Central memory CD8-positive, alpha-beta T cell (primary cell): ENCODE data around the gene CNEP1R1.

Experiments
- ATAC-seq: fragments of 150-1000 bp; cut with Tn5 transposase; replicated peaks from 2 replicates; pipeline ENCODE4 v1.10.0; 2022; ENCODE audit warnings: mild to moderate bottlenecking, moderate FRiP score, moderate number of reproducible peaks; ENCODE audit not compliant: poor library complexity, severe bottlenecking; ENCODE audit errors: extremely low read depth
- DNase-seq, 2 donors: peaks; one replicate each; pipeline ENCODE4 v3.0.0; 2021; ENCODE audit warnings: low spot score in 2 of 2
- H3K27ac Mint-ChIP-seq: one replicate; pipeline ENCODE4 v1.8.0; 2022; ENCODE audit warnings: low read depth, mild to moderate bottlenecking, moderate library complexity, mixed read lengths
- H3K27me3 Mint-ChIP-seq: one replicate; pipeline ENCODE4 v1.8.0; 2022; ENCODE audit warnings: mixed read lengths
- H3K36me3 Mint-ChIP-seq: one replicate; pipeline ENCODE4 v1.8.0; 2022; ENCODE audit warnings: mild to moderate bottlenecking, moderate library complexity, mixed read lengths; ENCODE audit not compliant: insufficient read depth
- H3K4me1 Mint-ChIP-seq: one replicate; pipeline ENCODE4 v1.8.0; 2022; ENCODE audit warnings: mixed read lengths
- H3K4me3 Mint-ChIP-seq: one replicate; pipeline ENCODE4 v1.8.0; 2022; ENCODE audit warnings: mild to moderate bottlenecking, moderate library complexity, mixed read lengths
- H3K9me3 Mint-ChIP-seq: one replicate; pipeline ENCODE4 v1.8.0; 2022; ENCODE audit warnings: mixed read lengths

Gene CNEP1R1

GRCh38 chr16:50071075-50071671 lies 46.1 kb downstream of the CNEP1R1 start:
- no peaks in the 10 kb centered on the region for H3K9me3 Mint-ChIP-seq
- peaks cover 47% of the 10 kb centered on the region for H3K4me1 Mint-ChIP-seq
- H3K4me3 Mint-ChIP-seq: no peak overlapping the region
- DNase-seq (no peak), ATAC-seq (no peak)
- peaks cover 34% of the 10 kb centered on the region for H3K36me3 Mint-ChIP-seq
- H3K27ac Mint-ChIP-seq: no peak overlapping the region
- no peaks in the 10 kb centered on the region for H3K27me3 Mint-ChIP-seq

GRCh38 chr16:50072730-50073129 lies 47.7 kb downstream of the CNEP1R1 start:
- H3K4me3 Mint-ChIP-seq: no peak overlapping the region
- no peaks in the 10 kb centered on the region for H3K9me3 Mint-ChIP-seq
- no peaks in the 10 kb centered on the region for H3K27me3 Mint-ChIP-seq
- DNase-seq: no peak
- peaks cover 39% of the 10 kb centered on the region for H3K36me3 Mint-ChIP-seq
- no peak for ATAC-seq
- peaks cover 34% of the 10 kb centered on the region for H3K4me1 Mint-ChIP-seq
- H3K27ac Mint-ChIP-seq: no peak overlapping the region

GRCh38 chr16:50079397-50080140 lies 54.5 kb downstream of the CNEP1R1 start:
- Mint-ChIP-seq H3K27me3 (no peaks in the 10 kb centered on the region), H3K27ac (no peak overlapping the region), H3K9me3 (no peaks in the 10 kb centered on the region), H3K4me1 (peaks cover 8% of the 10 kb centered on the region), H3K4me3 (no peak overlapping the region), H3K36me3 (peaks cover 68% of the 10 kb centered on the region)
- no peak for ATAC-seq
- no peak for DNase-seq

GRCh38 chr16:50081428-50082018 lies 56.5 kb downstream of the CNEP1R1 start:
- H3K9me3 Mint-ChIP-seq: no peaks in the 10 kb centered on the region
- no peak for DNase-seq
- H3K4me3 Mint-ChIP-seq: no peak overlapping the region
- peaks cover 74% of the 10 kb centered on the region for H3K36me3 Mint-ChIP-seq
- ATAC-seq: no peak
- H3K4me1 Mint-ChIP-seq: peaks cover 8% of the 10 kb centered on the region
- no peaks in the 10 kb centered on the region for H3K27me3 Mint-ChIP-seq
- no peak overlapping the region for H3K27ac Mint-ChIP-seq

- Mint-ChIP-seq H3K27me3 (no peaks in the 10 kb centered on the region), H3K4me3 (no peak overlapping the region), H3K4me1 (peaks cover 8% of the 10 kb centered on the region), H3K9me3 (no peaks in the 10 kb centered on the region), H3K27ac (no peak overlapping the region), H3K36me3 (peaks cover 61% of the 10 kb centered on the region)
- DNase-seq (no peak), ATAC-seq (no peak)
Observed at GRCh38 chr16:50083996-50084395, 59.0 kb downstream of the CNEP1R1 start.

- no peak overlapping the region for H3K4me3 Mint-ChIP-seq
- peaks cover 48% of the 10 kb centered on the region for H3K36me3 Mint-ChIP-seq
- DNase-seq (no peak), ATAC-seq (no peak)
- H3K27me3 Mint-ChIP-seq: no peaks in the 10 kb centered on the region
- no peaks in the 10 kb centered on the region for H3K4me1 Mint-ChIP-seq
- H3K9me3 Mint-ChIP-seq: no peaks in the 10 kb centered on the region
- H3K27ac Mint-ChIP-seq: no peak overlapping the region
Observed at GRCh38 chr16:50086176-50086575, 61.2 kb downstream of the CNEP1R1 start.
